K562 (cell line): Measurements from ENCODE around the gene OCIAD1. TPM values are rescaled to one million over a fixed set of nuclear protein-coding genes. Genes with fewer than 3 reads are reported as not detected.

Experiments
- BACH1 ChIP-seq: fragments of 200-800 bp; sonication (Bioruptor generic); IDR thresholded peaks from 2 replicates; pipeline ENCODE4 v1.6.1; 2016; ENCODE audit warnings: missing genetic modification characterization, missing compliant biosample characterization
- DIDO1 ChIP-seq: fragments of 450-650 bp; IDR thresholded peaks from 2 replicates; pipeline ENCODE4 v1.6.1; 2016; ENCODE audit warnings: low read depth, missing biosample characterization, missing genetic modification characterization
- HES1 ChIP-seq: fragments of 450-650 bp; IDR thresholded peaks from 2 replicates; pipeline ENCODE4 v1.6.1; 2016; ENCODE audit warnings: low read depth, mild to moderate bottlenecking, moderate library complexity
- KLF16 ChIP-seq: IDR thresholded peaks from 2 replicates; pipeline ENCODE4 v1.6.1; 2016; ENCODE audit warnings: antibody characterized with exemption
- MBD1 ChIP-seq: fragments of 250-450 bp; sonication (Bioruptor Pico); IDR thresholded peaks from 2 replicates; pipeline ENCODE4 v1.8.0; 2022; ENCODE audit warnings: inconsistent platforms
- NELFE ChIP-seq: IDR thresholded peaks from 2 replicates; pipeline ENCODE4 v1.6.1; 2011; ENCODE audit warnings: mild to moderate bottlenecking; ENCODE audit not compliant: insufficient read depth, insufficient read length
- PHF8 ChIP-seq: fragments of 200-600 bp; sonication (generic); IDR thresholded peaks from 2 replicates; pipeline ENCODE4 v1.6.1; 2012; ENCODE audit warnings: mixed run types, mild to moderate bottlenecking, inconsistent platforms, low read length, moderate library complexity, borderline replicate concordance
- POLR2G ChIP-seq: fragments of 200-400 bp; formaldehyde crosslinking; IDR thresholded peaks from 2 replicates; pipeline ENCODE4 v1.6.1; 2017; ENCODE audit warnings: low read depth, mild to moderate bottlenecking, antibody characterized with exemption, low read length, moderate library complexity
- SMARCB1 ChIP-seq: IDR thresholded peaks from 2 replicates; pipeline ENCODE4 v1.6.1; 2011; ENCODE audit warnings: improper control_type of control experiment, low read depth; ENCODE audit not compliant: insufficient read length
- TCF7L2 ChIP-seq: fragments of 150-350 bp; IDR thresholded peaks from 2 replicates; pipeline ENCODE4 v1.6.1; 2016; ENCODE audit warnings: low read depth, mild to moderate bottlenecking, low read length, moderate library complexity
- ZNF277 ChIP-seq: fragments of 250-450 bp; sonication (Bioruptor Pico); IDR thresholded peaks from 2 replicates; pipeline ENCODE4 v1.8.0; 2022; ENCODE audit warnings: inconsistent platforms, mild to moderate bottlenecking, moderate library complexity, borderline replicate concordance
- ZNF324 ChIP-seq: fragments of 250-450 bp; sonication (Bioruptor Pico); IDR thresholded peaks from 2 replicates; pipeline ENCODE4 v1.4.0; 2020; ENCODE audit warnings: mild to moderate bottlenecking
- ZNF407 ChIP-seq: fragments of 450-650 bp; IDR thresholded peaks from 2 replicates; pipeline ENCODE4 v1.6.1; 2016; ENCODE audit warnings: low read depth
- ZNF511 ChIP-seq: sonication (generic); formaldehyde crosslinking; IDR thresholded peaks from 2 replicates; pipeline ENCODE4 v1.8.0; 2022; ENCODE audit warnings: mild to moderate bottlenecking, missing genetic modification reagents
- ZNF707 ChIP-seq: fragments of 250-450 bp; sonication (Bioruptor Pico); conservative IDR thresholded peaks from 2 replicates; pipeline ENCODE4 v1.8.0; 2022; ENCODE audit warnings: inconsistent platforms, mild to moderate bottlenecking, moderate library complexity
- polyA plus RNA-seq, 8 experiments: library from polyadenylated mRNA; depleted of rRNA in 4 of 8; stranded (reverse) in 5 of 8; unstranded in 3 of 8; fragments of >200 nt; fragmentation: Nextera tagmentation in 2 of 8; fragmentation: Illumina TruSeq in 1 of 8; extraction: Ambion mirVana in 2 of 8; extraction: Trizol in 1 of 8; gene quantifications; 2 replicates each; pipeline versions ENCODE4 v1.2.1 to v1.2.3, GENCODE V29; 2011 to 2014; ENCODE audit warnings: inconsistent platforms in 1 of 8, missing spikeins in 1 of 8
- total RNA-seq, 7 experiments: library from RNA; depleted of rRNA in 6 of 7; stranded (reverse); fragments of >200 nt in 6 of 7; fragmentation: Illumina TruSeq in 2 of 7; extraction: Trizol in 2 of 7; gene quantifications; 2 replicates each; pipeline versions ENCODE4 v1.2.1 to v1.2.3, GENCODE V29; 2011 to 2021; ENCODE audit warnings: low replicate concordance in 1 of 7

OCIAD1 gene
- total and polyA plus RNA-seq, 9 of the 15 experiments (the other 6 are each of a cell fraction or from before 2014, with no cell fraction given): 99.0 to 358 (median 196) TPM

GRCh38 chr4:48907706-48908477 is 77.0 kb downstream of the OCIAD1 start (continued):
- TF ChIP-seq ZNF407 (no peak), BACH1 (peak; percentile 86), POLR2G (no peak), PHF8 (no peak), ZNF277 (CRISPR knock-in tag) (no peak), KLF16 (no peak), SMARCB1 (no peak), DIDO1 (tag) (peak; percentile 35; the same call in 1 of the 2 replicates), TCF7L2 (no peak), ZNF707 (CRISPR knock-in tag) (no peak), NELFE (no peak), MBD1 (CRISPR knock-in tag) (no peak), ZNF511 (CRISPR knock-in tag) (no peak), HES1 (no peak), ZNF324 (CRISPR knock-in tag) (no peak)
